ENCODE data around the gene EN2.

EN2 gene

GRCh38 chr7:155507576-155507975, 49.6 kb downstream of the EN2 start:
- no peak for DNase-seq (ENCODE audit: low read depth in 2 of 2, low spot score in 1 of 2)

- DNase-seq (ENCODE audit: low read depth in 2 of 2, low spot score in 1 of 2), result no peak
Observed at GRCh38 chr7:155508376-155509358, 50.7 kb downstream of the EN2 start.

GRCh38 chr7:155509359-155509724, 51.4 kb downstream of the EN2 start:
- no peak for DNase-seq (ENCODE audit: low read depth in 2 of 2, low spot score in 1 of 2)

GRCh38 chr7:155509725-155510551, 52.0 kb downstream of the EN2 start:
- DNase-seq (ENCODE audit: low read depth in 2 of 2, low spot score in 1 of 2), result no peak

GRCh38 chr7:155510975-155511701, 53.2 kb downstream of the EN2 start:
- no peak for DNase-seq (ENCODE audit: low read depth in 2 of 2, low spot score in 1 of 2)

GRCh38 chr7:155511702-155511996, 53.7 kb downstream of the EN2 start:
- DNase-seq (ENCODE audit: low read depth in 2 of 2, low spot score in 1 of 2), result no peak

- no peak for DNase-seq (ENCODE audit: low read depth in 2 of 2, low spot score in 1 of 2)
Observed at GRCh38 chr7:155512246-155512887, 54.4 kb downstream of the EN2 start.

- DNase-seq (ENCODE audit: low read depth in 2 of 2, low spot score in 1 of 2), result no peak
Observed at GRCh38 chr7:155513543-155514285, 55.8 kb downstream of the EN2 start.

GRCh38 chr7:155514296-155514695, 56.4 kb downstream of the EN2 start:
- DNase-seq (ENCODE audit: low read depth in 2 of 2, low spot score in 1 of 2), result no peak
